Esophagus muscularis mucosa (tissue), 4 donors: ENCODE results near the gene PCDH9. TPM values are rescaled to one million over a fixed set of nuclear protein-coding genes. Genes with fewer than 3 reads are reported as not detected.

Experiments used
- DNase-seq: peaks from one replicate; pipeline ENCODE4 v3.0.0-alpha.2; 2017; ENCODE audit errors: extremely low spot score
- H3K27ac ChIP-seq, 4 donors: fragments of 200-600 bp; sonication (generic); replicated peaks in 1 of 4; 1 replicate in 3 of 4; 2 replicates in 1 of 4; pipeline ENCODE4 v1.5.1; 2016 to 2019; ENCODE audit warnings: mild to moderate bottlenecking in 1 of 4
- H3K27me3 ChIP-seq, 4 donors: fragments of 200-600 bp; sonication (generic); one replicate each; pipeline versions ENCODE4 v1.5.1 to v1.6.0; 2016 to 2019
- H3K36me3 ChIP-seq, 4 donors: fragments of 200-600 bp; sonication (generic); one replicate each; pipeline ENCODE4 v1.5.1; 2016 to 2019
- H3K4me1 ChIP-seq, 4 donors: fragments of 200-600 bp; sonication (generic); one replicate each; pipeline ENCODE4 v1.5.1; 2016 to 2019
- H3K4me3 ChIP-seq, 4 donors: fragments of 200-600 bp; sonication (generic); 1 replicate in 2 of 4; 2 replicates in 2 of 4; pipeline ENCODE4 v1.5.1; 2016 to 2019; ENCODE audit warnings: mild to moderate bottlenecking in 4 of 4, moderate library complexity in 1 of 4
- H3K9me3 ChIP-seq, 4 donors: fragments of 200-600 bp; sonication (generic); 1 replicate in 3 of 4; 2 replicates in 1 of 4; pipeline ENCODE4 v1.5.1; 2016 to 2019
- CTCF ChIP-seq, 3 experiments: fragments of 200-600 bp in 2 of 3; fragments of 450-650 bp in 1 of 3; sonication (generic) in 2 of 3; IDR thresholded peaks; one replicate each; pipeline ENCODE4 v1.5.1; 2017 to 2019; ENCODE audit warnings: antibody characterized with exemption in 3 of 3, mild to moderate bottlenecking in 2 of 3, moderate library complexity in 1 of 3
- EP300 ChIP-seq: sonication (generic); formaldehyde crosslinking; IDR thresholded peaks from one replicate; pipeline ENCODE4 v1.6.1; 2017; ENCODE audit warnings: antibody characterized with exemption
- POLR2A ChIP-seq: fragments of 450-650 bp; IDR thresholded peaks from one replicate; pipeline ENCODE4 v1.6.1; 2017; ENCODE audit warnings: antibody characterized with exemption, moderate library complexity, mild to moderate bottlenecking, low read depth
- POLR2AphosphoS5 ChIP-seq, 2 donors: sonication (generic); formaldehyde crosslinking; IDR thresholded peaks; one replicate each; pipeline ENCODE4 v1.6.1; 2017; ENCODE audit warnings: antibody characterized with exemption in 2 of 2
- WGBS: methylation state at CpG from one replicate; pipeline ENCODE4 v1.1.5; 2018; 5-methylcytosine and 5-hydroxymethylcytosine counted together
- intact Hi-C: fragments of 100-400 bp; cut with DNase I; formaldehyde crosslinking; loops from one replicate; pipeline ENCODE4 v1.15.1; 2023
- total RNA-seq, 4 donors: library from RNA; depleted of rRNA; stranded (reverse); fragments of >200 nt; gene quantifications; one replicate each; pipeline versions ENCODE4 v1.1.0 to v1.2.1, GENCODE V29; 2016

PCDH9 gene
- total RNA-seq, 4 donors from 2014 or later, result 33.8 to 81.8 (median 49.1) TPM

GRCh38 chr13:66551128-66551527 lies 679.0 kb downstream of the PCDH9 start:
- WGBS, result 79% methylated on average over 4 of the region's 4 CpGs
- H3K4me1 ChIP-seq, result no peaks in the 10 kb centered on the region
- H3K9me3 ChIP-seq, result no peaks in the 10 kb centered on the region
- H3K27ac ChIP-seq, result no peak overlapping the region
- no peak overlapping the region for H3K4me3 ChIP-seq
- TF ChIP-seq POLR2AphosphoS5 (IDR thresholded peaks at IDR 0.05) (no peak), EP300 (no peak), POLR2A (no peak), CTCF (IDR thresholded peaks at IDR 0.05) (no peak)
- no peaks in the 10 kb centered on the region for H3K36me3 ChIP-seq
- no peaks in the 10 kb centered on the region for H3K27me3 ChIP-seq
- DNase-seq, result no peak
- intact Hi-C loops, result no loop called here

GRCh38 chr13:66547685-66548084 lies 682.5 kb downstream of the PCDH9 start:
- Histone ChIP-seq H3K36me3 (no peaks in the 10 kb centered on the region), H3K27me3 (no peaks in the 10 kb centered on the region), H3K9me3 (no peaks in the 10 kb centered on the region), H3K4me1 (no peaks in the 10 kb centered on the region), H3K4me3 (no peak overlapping the region), H3K27ac (no peak overlapping the region)
- no peak for DNase-seq
- 94% methylated on average over 4 of the region's 4 CpGs for WGBS
- TF ChIP-seq POLR2A, result no peak
- no peak for TF ChIP-seq POLR2AphosphoS5 (IDR thresholded peaks at IDR 0.05)
- no peak for TF ChIP-seq CTCF (IDR thresholded peaks at IDR 0.05)
- TF ChIP-seq EP300, result no peak
- intact Hi-C loops, result no loop called here

GRCh38 chr13:66546534-66547379 lies 683.4 kb downstream of the PCDH9 start:
- Histone ChIP-seq H3K27me3 (no peaks in the 10 kb centered on the region), H3K9me3 (no peaks in the 10 kb centered on the region), H3K4me3 (no peak overlapping the region), H3K27ac (no peak overlapping the region), H3K36me3 (no peaks in the 10 kb centered on the region), H3K4me1 (no peaks in the 10 kb centered on the region)
- WGBS, result 80% methylated on average over 2 of the region's 2 CpGs
- no peak for DNase-seq
- TF ChIP-seq EP300, result no peak
- no peak for TF ChIP-seq CTCF (IDR thresholded peaks at IDR 0.05)
- TF ChIP-seq POLR2A, result no peak
- no peak for TF ChIP-seq POLR2AphosphoS5 (IDR thresholded peaks at IDR 0.05)
- intact Hi-C loops, result no loop called here

- no peak overlapping the region for H3K4me3 ChIP-seq
- intact Hi-C loops, result no loop called here
- TF ChIP-seq EP300, result no peak
- no peak for TF ChIP-seq POLR2AphosphoS5 (IDR thresholded peaks at IDR 0.05)
- no peak for TF ChIP-seq POLR2A
- TF ChIP-seq CTCF (IDR thresholded peaks at IDR 0.05), result no peak
- no peaks in the 10 kb centered on the region for H3K36me3 ChIP-seq
- H3K27me3 ChIP-seq, result no peaks in the 10 kb centered on the region
- H3K27ac ChIP-seq, result no peak overlapping the region
- DNase-seq, result no peak
- H3K4me1 ChIP-seq, result no peaks in the 10 kb centered on the region
- no peaks in the 10 kb centered on the region for H3K9me3 ChIP-seq
- WGBS, result 45% methylated on average over 1 of the region's 1 CpG
Observed at GRCh38 chr13:66543780-66544179, 686.4 kb downstream of the PCDH9 start.
